IPS-11a (cell line): ENCODE results near the gene CD37.
"Not testable (repeated sequence)": the region's sequence is repeated elsewhere in the genome, so short reads cannot be mapped to it uniquely, and the experiment has no call there.

ENCODE experiments used
- H3K4me3 ChIP-seq: one replicate; pipeline ENCODE4 v1.5.1; 2013; ENCODE audit warnings: low read depth, low read length, control low read depth

CD37 gene, protein sequence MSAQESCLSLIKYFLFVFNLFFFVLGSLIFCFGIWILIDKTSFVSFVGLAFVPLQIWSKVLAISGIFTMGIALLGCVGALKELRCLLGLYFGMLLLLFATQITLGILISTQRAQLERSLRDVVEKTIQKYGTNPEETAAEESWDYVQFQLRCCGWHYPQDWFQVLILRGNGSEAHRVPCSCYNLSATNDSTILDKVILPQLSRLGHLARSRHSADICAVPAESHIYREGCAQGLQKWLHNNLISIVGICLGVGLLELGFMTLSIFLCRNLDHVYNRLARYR

GRCh38 chr19:49335071-49335783 is at the start of gene CD37:
TSS of gene CD37 (plus strand) at chr19:49335406. CDS start at chr19:49335541, 135 bp downstream.
- no peak within 1 kb of the TSS for H3K4me3 ChIP-seq

DNA sequence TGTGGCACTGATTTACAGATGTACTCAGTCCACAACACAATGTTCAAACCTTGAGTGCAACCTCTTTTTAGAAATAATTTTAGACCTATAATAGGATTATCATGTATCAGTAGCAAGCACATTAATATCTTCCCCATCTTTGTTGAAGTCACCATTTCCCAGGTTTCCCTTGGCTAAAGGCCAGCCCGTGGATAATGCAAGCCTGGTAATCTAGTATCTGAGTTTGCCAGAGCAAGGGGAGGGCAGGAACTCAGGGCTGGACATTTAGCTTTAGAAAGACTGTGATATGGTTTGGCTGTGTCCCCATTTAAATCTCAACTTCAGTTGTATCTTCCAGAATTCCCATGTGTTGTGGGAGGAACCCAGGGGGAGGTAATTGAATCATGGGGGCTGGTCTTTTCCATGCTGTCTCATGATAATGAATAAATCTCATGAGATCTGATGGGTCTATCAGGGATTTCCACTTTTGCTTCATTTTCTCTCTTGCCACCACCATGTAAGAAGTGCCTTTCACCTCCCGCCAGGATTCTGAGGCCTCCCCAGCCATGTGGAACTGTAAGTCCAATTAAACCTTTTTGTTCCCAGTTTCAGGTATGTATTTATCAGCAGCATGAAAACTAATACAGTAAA is 48.0 kb upstream of the CD37 start:
- no peak overlapping the region for H3K4me3 ChIP-seq

DNA sequence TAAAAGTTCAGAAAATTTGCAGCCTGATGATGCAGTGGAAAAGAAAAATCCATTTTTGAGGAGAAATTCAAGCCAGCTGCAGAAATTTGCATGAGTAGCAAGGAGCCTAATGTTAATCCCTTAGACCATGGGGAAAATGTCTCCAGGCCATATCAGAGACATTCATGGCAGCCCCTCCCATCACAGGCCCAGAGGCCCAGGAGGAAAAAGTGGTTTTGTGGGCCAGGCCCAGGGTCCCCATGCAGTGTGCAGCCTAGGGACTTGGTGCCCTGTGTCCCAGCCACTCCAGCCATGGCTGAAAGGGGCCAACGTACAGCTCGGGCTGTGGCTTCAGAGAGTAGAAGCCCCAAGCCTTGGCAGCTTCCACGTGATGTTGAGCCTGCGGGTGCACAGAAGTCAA is 47.0 kb upstream of the CD37 start:
- not testable (repeated sequence) for H3K4me3 ChIP-seq

- not testable (repeated sequence) for H3K4me3 ChIP-seq
These were observed 45.9 kb upstream of the CD37 start for GRCh38 chr19:49289286-49289685.

- no peak overlapping the region for H3K4me3 ChIP-seq
These were observed 44.7 kb upstream of the CD37 start for GRCh38 chr19:49290517-49290916.

- H3K4me3 ChIP-seq, result no peak overlapping the region
These were observed 40.8 kb upstream of the CD37 start for GRCh38 chr19:49294401-49294800.

GRCh38 chr19:49295208-49295880 is 39.9 kb upstream of the CD37 start:
- H3K4me3 ChIP-seq, result no peak overlapping the region

GRCh38 chr19:49297403-49297802 is 37.8 kb upstream of the CD37 start:
- no peak overlapping the region for H3K4me3 ChIP-seq

DNA sequence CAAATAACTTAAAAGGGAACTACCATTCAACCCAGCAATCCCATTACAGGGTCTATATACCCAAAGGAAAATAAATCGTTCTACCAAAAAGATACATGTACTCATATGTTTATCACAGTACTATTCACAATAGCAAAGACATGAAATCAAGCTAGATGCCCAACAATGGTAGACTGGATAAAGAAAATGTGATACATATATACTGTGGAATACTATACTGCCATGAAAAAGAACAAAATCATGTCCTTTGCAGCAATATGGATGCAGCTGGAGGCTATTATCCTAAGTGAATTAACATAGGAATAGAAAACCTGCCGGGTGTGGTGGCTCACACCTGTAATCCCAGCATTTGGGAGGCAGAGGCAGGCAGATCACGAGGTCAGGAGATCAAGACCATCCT is 36.6 kb upstream of the CD37 start:
- H3K4me3 ChIP-seq, result not testable (repeated sequence)

DNA sequence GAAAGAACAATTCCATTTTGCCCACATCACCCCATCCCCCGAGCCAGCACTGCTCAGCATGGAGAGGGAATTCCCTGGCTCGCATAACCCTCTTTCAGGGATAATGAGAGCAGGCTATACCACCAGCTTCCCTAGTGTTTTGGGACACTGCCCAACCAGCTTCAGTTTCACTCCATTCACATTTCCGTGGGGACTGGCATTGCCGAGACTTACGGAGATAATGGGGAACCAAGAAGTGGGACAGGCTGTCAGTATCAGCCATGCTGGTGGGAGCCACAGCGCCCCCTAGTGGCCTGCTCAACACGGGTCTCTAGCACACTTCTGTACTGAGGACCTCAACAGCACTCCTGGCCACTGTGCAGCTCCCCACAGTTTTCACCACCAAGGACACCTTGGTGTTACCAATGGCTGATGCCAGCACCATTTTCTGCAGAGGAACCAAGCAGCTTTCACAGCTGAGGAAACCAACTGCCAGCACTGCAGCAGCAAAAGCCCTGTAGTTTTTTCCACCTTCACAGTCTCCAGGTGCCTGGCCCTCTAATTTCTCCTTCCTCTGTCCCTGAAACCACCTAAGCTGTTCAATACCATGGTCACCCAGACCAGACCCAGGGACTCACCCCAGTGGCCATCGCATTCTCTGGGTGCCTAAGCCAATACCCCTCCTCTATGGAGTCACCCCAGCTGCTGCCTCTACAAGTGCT is 33.9 kb upstream of the CD37 start:
- no peak overlapping the region for H3K4me3 ChIP-seq

DNA sequence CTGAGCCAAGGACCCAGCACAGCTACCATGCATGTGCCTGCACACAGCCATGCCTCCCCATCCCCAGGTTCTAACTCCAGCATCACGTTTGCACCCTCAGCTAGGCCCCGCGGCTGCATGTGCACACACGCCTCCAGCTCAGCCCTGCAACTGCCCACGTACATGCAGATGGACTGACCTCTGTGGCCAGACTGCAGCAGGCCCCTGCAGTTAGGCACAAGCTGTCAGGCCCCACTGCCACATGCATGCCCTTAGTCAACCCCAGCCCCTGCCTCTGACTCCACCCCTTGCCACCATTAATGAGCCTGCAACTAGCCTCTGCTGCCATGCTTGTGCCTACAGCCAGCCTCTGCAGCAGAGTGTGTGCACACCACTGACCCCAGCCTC is 33.3 kb upstream of the CD37 start:
- no peak overlapping the region for H3K4me3 ChIP-seq

GRCh38 chr19:49306734-49307133 is 28.5 kb upstream of the CD37 start:
- not testable (repeated sequence) for H3K4me3 ChIP-seq

GRCh38 chr19:49309087-49309486 is 26.1 kb upstream of the CD37 start:
- no peak overlapping the region for H3K4me3 ChIP-seq

- no peak overlapping the region for H3K4me3 ChIP-seq
These were observed 20.1 kb upstream of the CD37 start for GRCh38 chr19:49315111-49315510.

DNA sequence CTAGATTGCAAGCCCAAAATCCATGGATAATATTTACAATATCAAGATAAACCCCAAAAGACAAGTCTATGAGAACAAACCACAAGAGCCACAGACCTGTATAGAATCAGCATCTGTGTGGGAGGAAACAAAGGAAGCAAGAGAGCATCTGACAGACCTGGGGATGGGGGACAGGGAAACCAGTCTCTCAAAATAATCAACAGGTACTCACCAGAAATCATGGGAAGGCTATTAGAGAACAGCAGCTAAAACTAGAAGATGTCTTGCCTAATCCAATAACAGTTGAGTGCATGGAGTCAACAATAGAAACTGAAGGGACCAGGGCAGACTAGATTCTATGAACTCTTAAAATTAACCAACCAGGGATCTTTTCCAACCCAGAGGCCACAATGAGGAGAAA is 18.9 kb upstream of the CD37 start:
- H3K4me3 ChIP-seq, result no peak overlapping the region

GRCh38 chr19:49318296-49318695 is 16.9 kb upstream of the CD37 start:
- H3K4me3 ChIP-seq, result no peak overlapping the region

- H3K4me3 ChIP-seq, result no peak within 1 kb of the TSS
These were observed 10.2 kb upstream of the CD37 start, which contains the start of gene SLC6A16 for GRCh38 chr19:49324801-49325576. TSS of gene SLC6A16 (minus strand) at chr19:49325191. CDS start at chr19:49311347, 13,844 bp downstream.

GRCh38 chr19:49325756-49326155 is 9.4 kb upstream of the CD37 start:
- H3K4me3 ChIP-seq, result not testable (repeated sequence)

DNA sequence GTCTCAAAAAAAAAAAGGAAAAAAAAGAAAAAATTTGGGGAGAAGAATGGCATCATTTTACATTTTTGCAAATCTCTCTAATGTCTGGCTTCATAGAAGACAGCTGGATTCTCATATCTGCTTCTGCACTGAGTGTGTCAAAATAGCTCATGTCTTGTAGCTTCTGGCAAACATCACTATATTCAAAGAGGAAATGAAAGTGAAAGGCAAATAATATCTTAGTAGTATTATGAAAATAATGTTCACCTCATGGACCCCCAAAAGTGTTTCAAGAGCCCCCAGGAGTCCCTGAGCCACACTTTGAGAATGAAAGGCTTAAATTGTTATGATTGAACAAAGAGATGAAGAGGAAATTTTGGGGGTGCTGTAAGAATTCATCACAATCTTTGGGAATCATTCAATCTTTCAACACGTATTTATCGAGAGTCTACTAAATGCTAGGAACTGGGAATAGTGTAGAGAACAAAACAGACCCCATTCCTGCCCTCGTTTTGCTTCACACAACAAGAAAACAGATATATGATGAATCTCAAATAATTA is 9.0 kb upstream of the CD37 start:
- H3K4me3 ChIP-seq, result no peak overlapping the region
